Panc1 (cell line): ENCODE results near the gene UQCC2. TPM values are rescaled to one million over a fixed set of nuclear protein-coding genes. Genes with fewer than 3 reads are reported as not detected.

Experiments used
- ATAC-seq: fragments of 200-7000 bp; cut with Tn5 transposase; 2 replicates; pipeline ENCODE4 v1.9.1; 2020; ENCODE audit warnings: mild to moderate bottlenecking, moderate library complexity
- BruUV-seq: library from RNA; stranded (reverse); fragments of 400-500 nt; replicated peaks from 2 replicates; lab custom pipeline; 2021; lab: Mats Ljungman, UMichigan
- CTCF ChIA-PET: fragments of 300-600 bp; sonication (Branson Sonifier 250); formaldehyde crosslinking; loops from one replicate; lab custom pipeline; 2022; ENCODE audit warnings: antibody characterized with exemption; lab: Charles Lee
- POLR2A ChIA-PET: fragments of 300-600 bp; sonication (Branson Sonifier 250); formaldehyde crosslinking; loops from one replicate; lab custom pipeline; 2022; ENCODE audit warnings: antibody characterized with exemption; lab: Charles Lee
- DNase-seq: peaks from one replicate; pipeline ENCODE4 v3.0.0-alpha.2; 2010; ENCODE audit warnings: low read depth, low spot score
- H3K27ac ChIP-seq: 2 replicates; pipeline ENCODE4 v1.5.1; 2011; ENCODE audit warnings: mild to moderate bottlenecking, low read length, inconsistent platforms
- H3K27me3 ChIP-seq: fragments of 200-500 bp; sonication (Bioruptor generic); 2 replicates; pipeline ENCODE4 v1.6.0; 2014; ENCODE audit warnings: low read length, inconsistent platforms; ENCODE audit not compliant: control insufficient read depth, insufficient read depth
- H3K36me3 ChIP-seq: fragments of 200-500 bp; sonication (Bioruptor generic); 2 replicates; pipeline ENCODE4 v1.5.1; 2014; ENCODE audit warnings: inconsistent platforms, mild to moderate bottlenecking, low read length, moderate library complexity; ENCODE audit not compliant: control insufficient read depth, insufficient read depth
- H3K4me1 ChIP-seq: 2 replicates; pipeline ENCODE4 v1.5.1; 2011; ENCODE audit warnings: inconsistent platforms, mild to moderate bottlenecking, low read length, moderate library complexity; ENCODE audit not compliant: control insufficient read depth, insufficient read depth
- H3K4me3 ChIP-seq, 2 experiments: 2 replicates each; pipeline ENCODE4 v1.5.1; 2011 to 2012; ENCODE audit warnings: low read depth in 2 of 2, low read length in 2 of 2, mild to moderate bottlenecking in 2 of 2, inconsistent platforms in 1 of 2, moderate library complexity in 1 of 2
- H3K9me3 ChIP-seq: fragments of 200-500 bp; sonication (Bioruptor generic); 2 replicates; pipeline ENCODE4 v1.5.1; 2014; ENCODE audit warnings: low read depth, mild to moderate bottlenecking, inconsistent platforms, low read length, moderate library complexity; ENCODE audit not compliant: control insufficient read depth, insufficient read depth
- CTCF ChIP-seq: fragments of 450-650 bp; IDR thresholded peaks from 2 replicates; pipeline ENCODE4 v1.5.1; 2017; ENCODE audit warnings: mild to moderate bottlenecking
- POLR2AphosphoS5 ChIP-seq: IDR thresholded peaks from 2 replicates; pipeline ENCODE4 v1.6.1; 2012; ENCODE audit warnings: mild to moderate bottlenecking, low read depth, low read length, moderate library complexity
- REST ChIP-seq, 2 experiments: IDR thresholded peaks; 2 replicates each; pipeline ENCODE4 v1.6.1; 2011 to 2012; ENCODE audit warnings: low read depth in 2 of 2, control low read depth in 1 of 2, low read length in 1 of 2, mild to moderate bottlenecking in 1 of 2, moderate library complexity in 1 of 2; ENCODE audit not compliant: insufficient read depth in 1 of 2
- SIN3A ChIP-seq: IDR thresholded peaks from 2 replicates; pipeline ENCODE4 v1.6.1; 2012; ENCODE audit warnings: low read depth, mild to moderate bottlenecking, low read length, moderate library complexity, borderline replicate concordance; ENCODE audit not compliant: insufficient read depth
- TCF7L2 ChIP-seq: IDR thresholded peaks from 2 replicates; pipeline ENCODE4 v1.6.1; 2011; ENCODE audit warnings: mild to moderate bottlenecking, low read depth, low read length, inconsistent platforms
- in situ Hi-C: cut with HindIII; loops from 2 replicates; pipeline ENCODE4 v1.10.0; 2016; ENCODE audit warnings: low sequenced_read_pairs, low pct_unique_long_range_greater_than_20kb
- intact Hi-C: fragments of 100-400 bp; cut with micrococcal nuclease; formaldehyde crosslinking; loops from one replicate; pipeline ENCODE4 v1.10.0; 2022; ENCODE audit not compliant: unreplicated experiment
- total RNA-seq: library from RNA; stranded (reverse); gene quantifications from one replicate; pipeline ENCODE4 v1.2.1, GENCODE V29; 2021; ENCODE audit not compliant: unreplicated experiment

Gene UQCC2
- total RNA-seq, 1 experiment from 2014 or later, result 135 TPM

DNA sequence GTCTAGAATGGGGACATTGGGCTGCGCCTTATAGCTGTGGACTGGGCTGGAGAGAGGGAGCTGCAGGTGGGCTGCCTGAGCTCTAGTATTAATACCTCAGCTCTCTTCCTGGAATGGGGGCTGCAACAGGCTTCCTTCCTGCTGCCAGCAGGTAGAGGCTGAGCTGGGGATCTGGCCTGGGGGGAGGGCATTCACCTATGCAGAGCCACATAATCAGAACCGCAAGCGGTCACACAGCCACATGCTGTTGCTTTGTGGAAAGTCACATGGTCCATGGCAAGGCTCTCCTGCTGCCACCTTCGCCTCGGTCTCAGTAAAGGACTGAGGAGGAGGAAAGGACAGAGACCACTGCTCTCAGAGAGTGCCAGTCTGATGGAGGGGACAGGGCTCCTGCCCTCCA, 54.7 kb downstream of the UQCC2 start:
- TF ChIP-seq SIN3A (no peak), CTCF (no peak), POLR2AphosphoS5 (no peak), REST (IDR thresholded peaks at IDR 0.05; ENCODE audit: insufficient read depth in 1 of 2, low read depth in 2 of 2, low read length in 1 of 2) (no peak), TCF7L2 (no peak)
- BruUV-seq, result no TSS peak
- POLR2A ChIA-PET, result interaction anchor here (0.5 kb wide), 1 partner anchor 9 kb away, joined by 6 read pairs; no protein-coding TSS in a partner anchor
- in situ Hi-C loops, result no loop called here
- no peak overlapping the region for H3K27ac ChIP-seq
- DNase-seq, result no peak
- H3K27me3 ChIP-seq, result no peaks in the 10 kb centered on the region
- intact Hi-C loops, result no loop called here
- CTCF ChIA-PET, result no interaction called here
- no peaks in the 10 kb centered on the region for H3K4me1 ChIP-seq
- H3K4me3 ChIP-seq, result no peak overlapping the region
- no peaks in the 10 kb centered on the region for H3K36me3 ChIP-seq
- H3K9me3 ChIP-seq, result no peaks in the 10 kb centered on the region
- ATAC-seq, result no peak

DNA sequence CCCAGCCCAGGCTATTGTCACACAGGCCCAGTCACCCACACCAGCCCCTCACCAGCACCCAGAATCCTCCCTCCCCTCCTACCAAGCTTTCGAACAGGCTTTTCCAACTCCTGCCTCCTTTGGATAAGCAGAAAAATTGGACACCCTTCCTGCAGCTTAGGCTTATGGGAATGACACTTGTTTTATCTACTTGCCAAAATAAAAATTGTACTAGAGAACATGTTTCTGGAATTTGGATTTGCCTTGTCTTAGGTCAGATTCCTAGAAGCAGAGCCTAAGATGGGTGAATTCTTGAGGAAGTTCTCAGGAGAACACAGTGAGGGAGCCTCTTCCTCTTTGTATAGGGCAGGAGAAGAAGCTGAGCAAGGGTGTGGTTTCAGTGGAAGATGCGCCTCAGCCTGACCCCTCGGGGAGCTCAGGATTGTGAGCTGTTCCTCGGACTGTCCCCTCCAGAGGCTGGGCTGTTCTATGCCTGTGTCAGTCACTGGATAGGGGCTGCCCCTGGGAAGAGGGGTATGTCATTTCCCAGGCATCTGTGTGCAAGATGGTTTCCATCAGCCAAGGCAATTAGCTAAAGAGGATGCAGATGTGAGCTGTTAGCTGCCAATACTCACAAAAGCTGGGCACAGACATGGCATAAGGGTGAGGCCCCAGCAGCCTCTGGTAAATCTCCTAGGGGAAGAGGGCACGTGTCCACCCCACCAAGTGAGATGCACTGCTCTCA, 56.5 kb downstream of the UQCC2 start:
- ChIA-PET POLR2A (no interaction called here), CTCF (no interaction called here)
- Histone ChIP-seq H3K36me3 (no peaks in the 10 kb centered on the region), H3K4me1 (no peaks in the 10 kb centered on the region), H3K27ac (no peak overlapping the region), H3K27me3 (no peaks in the 10 kb centered on the region), H3K4me3 (no peak overlapping the region), H3K9me3 (no peaks in the 10 kb centered on the region)
- DNase-seq (no peak), ATAC-seq (no peak)
- TF ChIP-seq REST (IDR thresholded peaks at IDR 0.05; ENCODE audit: insufficient read depth in 1 of 2, low read depth in 2 of 2, low read length in 1 of 2) (no peak), POLR2AphosphoS5 (no peak), TCF7L2 (no peak), CTCF (no peak), SIN3A (no peak)
- TSS peak; percentile 24 for BruUV-seq
- in situ Hi-C loops (no loop called here), intact Hi-C loops (no loop called here)
